GM23338 (cell line): ENCODE data around the gene CFHR2.
"Not testable (repeated sequence)": the region's sequence is repeated elsewhere in the genome, so short reads cannot be mapped to it uniquely, and the experiment has no call there.

ENCODE experiments used
- CREB1 ChIP-seq: fragments of 250-450 bp; sonication (Bioruptor Pico); IDR thresholded peaks from 2 replicates; pipeline ENCODE4 v1.5.0; 2020; ENCODE audit warnings: low read depth, mild to moderate bottlenecking, moderate library complexity
- CTCF ChIP-seq, 2 experiments: fragments of 200-600 bp in 1 of 2; sonication (generic) in 1 of 2; conservative IDR thresholded peaks; 2 replicates each; pipeline versions ENCODE4 v1.5.1 to v1.6.1; 2016 to 2017; ENCODE audit warnings: antibody characterized with exemption in 2 of 2, low read depth in 2 of 2, mild to moderate bottlenecking in 2 of 2, moderate library complexity in 1 of 2
- ETS1 ChIP-seq: IDR thresholded peaks from 2 replicates; pipeline ENCODE4 v1.6.1; 2016; ENCODE audit warnings: antibody characterized with exemption
- EZH2 ChIP-seq: fragments of 200-600 bp; sonication (generic); IDR thresholded peaks from one replicate; pipeline ENCODE4 v1.8.0; 2017; ENCODE audit warnings: antibody characterized with exemption, mild to moderate bottlenecking, low read depth; ENCODE audit not compliant: unreplicated experiment
- EZH2phosphoT487 ChIP-seq: fragments of 200-600 bp; sonication (generic); IDR thresholded peaks from one replicate; pipeline ENCODE4 v1.8.1; 2018; ENCODE audit warnings: antibody characterized with exemption; ENCODE audit not compliant: unreplicated experiment
- JUNB ChIP-seq: IDR thresholded peaks from one replicate; pipeline ENCODE4 v1.6.1; 2016; ENCODE audit warnings: antibody characterized with exemption; ENCODE audit not compliant: unreplicated experiment
- POLR2AphosphoS5 ChIP-seq: IDR thresholded peaks from 2 replicates; pipeline ENCODE4 v1.6.1; 2016; ENCODE audit warnings: antibody characterized with exemption, low read depth
- REST ChIP-seq: IDR thresholded peaks from one replicate; pipeline ENCODE4 v1.6.1; 2018; ENCODE audit warnings: antibody characterized with exemption; ENCODE audit not compliant: unreplicated experiment
- STAT1 ChIP-seq: IDR thresholded peaks from one replicate; pipeline ENCODE4 v1.6.1; 2016; ENCODE audit warnings: antibody characterized with exemption; ENCODE audit not compliant: unreplicated experiment
- ZNF114 ChIP-seq: fragments of 250-450 bp; sonication (Bioruptor Pico); IDR thresholded peaks from 2 replicates; pipeline ENCODE4 v1.5.0; 2020; ENCODE audit warnings: mild to moderate bottlenecking, moderate library complexity
- ZNF331 ChIP-seq: fragments of 250-450 bp; sonication (Bioruptor Pico); IDR thresholded peaks from 2 replicates; pipeline ENCODE4 v1.5.0; 2020; ENCODE audit warnings: low read depth, mild to moderate bottlenecking, moderate library complexity

GRCh38 chr1:196943568-196943967 lies at the start of gene CFHR2:
- not testable (repeated sequence) for TF ChIP-seq CTCF (conservative IDR thresholded peaks at IDR 0.05; ENCODE audit: low read depth in 2 of 2); EZH2phosphoT487; ETS1; REST; POLR2AphosphoS5; CREB1 (CRISPR knock-in tag); EZH2; JUNB; ZNF114 (CRISPR knock-in tag); ZNF331 (CRISPR knock-in tag); STAT1
